ENCODE data around the gene HLA-DMA. TPM values are rescaled to one million over a fixed set of nuclear protein-coding genes. Genes with fewer than 3 reads are reported as not detected.

The HLA-DMA gene
- total RNA-seq, 1 donor from 2014 or later: 4.7 TPM

Other genes with a start within 250 kb of the HLA-DMA start
- not detected in 2 replicates for gene HLA-DQA2, start 211.7 kb downstream of the HLA-DMA start, total RNA-seq
- not detected in 2 replicates for gene HLA-DQB2, start 189.6 kb downstream of the HLA-DMA start, total RNA-seq
- gene HLA-DOB, start 136.1 kb downstream of the HLA-DMA start, total RNA-seq: not detected in 2 replicates
- gene TAP2, start 114.4 kb downstream of the HLA-DMA start, total RNA-seq: 22.5 and 22.7 TPM in 2 replicates
- gene PSMB8, start 109.0 kb downstream of the HLA-DMA start, total RNA-seq: 62.8 and 84.1 TPM in 2 replicates
- gene TAP1, start 99.4 kb downstream of the HLA-DMA start, total RNA-seq: 77.6 and 79.1 TPM in 2 replicates
- 23.0 and 24.6 TPM in 2 replicates for gene PSMB9, start 98.9 kb downstream of the HLA-DMA start, total RNA-seq
- 1.0 and 2.3 TPM in 2 replicates for gene HLA-DMB, start 12.1 kb downstream of the HLA-DMA start, total RNA-seq
- 191 and 206 TPM in 2 replicates for gene BRD2, start 15.5 kb upstream of the HLA-DMA start, total RNA-seq
- 0.71 and 1.6 TPM in 2 replicates for gene HLA-DOA, start 56.5 kb upstream of the HLA-DMA start, total RNA-seq
- 0.29 and 0.48 TPM in 2 replicates for gene HLA-DPA1, start 120.6 kb upstream of the HLA-DMA start, total RNA-seq
- 5.5 and 7.6 TPM in 2 replicates for gene HLA-DPB1, start 122.9 kb upstream of the HLA-DMA start, total RNA-seq
- gene COL11A2, start 239.4 kb upstream of the HLA-DMA start, total RNA-seq: 0.14 and 0.38 TPM in 2 replicates
- 24.4 and 24.9 TPM in 2 replicates for gene RXRB, start 247.6 kb upstream of the HLA-DMA start, total RNA-seq
- gene SLC39A7, start 247.8 kb upstream of the HLA-DMA start, total RNA-seq: 94.1 and 94.9 TPM in 2 replicates

All from kidney epithelial cell (primary cell).